Effector memory CD4-positive, alpha-beta T cell (primary cell): ENCODE data around the gene MIB1.

ENCODE experiments used
- DNase-seq, 3 donors: peaks; one replicate each; pipeline ENCODE4 v3.0.0-alpha.2; 2020
- H3K27ac ChIP-seq: 2 replicates; pipeline ENCODE4 v1.7.0; 2013; ENCODE audit warnings: mild to moderate bottlenecking, low read length, moderate library complexity; ENCODE audit not compliant: insufficient read depth, poor library complexity, severe bottlenecking
- H3K27me3 ChIP-seq: replicated peaks from 2 replicates; pipeline ENCODE4 v1.7.0; 2013; ENCODE audit warnings: mild to moderate bottlenecking, low read length; ENCODE audit not compliant: insufficient read depth, control insufficient read depth, poor library complexity, severe bottlenecking
- H3K36me3 ChIP-seq: 2 replicates; pipeline ENCODE4 v1.7.0; 2013; ENCODE audit warnings: mild to moderate bottlenecking, low read length, moderate library complexity; ENCODE audit not compliant: control insufficient read depth, insufficient read depth
- H3K4me1 ChIP-seq: 2 replicates; pipeline ENCODE4 v1.7.0; 2013; ENCODE audit warnings: low read length, mild to moderate bottlenecking; ENCODE audit not compliant: control insufficient read depth, insufficient read depth, poor library complexity, severe bottlenecking
- H3K4me3 ChIP-seq: 2 replicates; pipeline ENCODE4 v1.7.0; 2013; ENCODE audit warnings: low read length, low read depth, mild to moderate bottlenecking; ENCODE audit not compliant: insufficient read depth, poor library complexity, severe bottlenecking
- H3K9me3 ChIP-seq: 2 replicates; pipeline ENCODE4 v1.7.0; 2013; ENCODE audit warnings: mild to moderate bottlenecking, low read length, moderate library complexity; ENCODE audit not compliant: control insufficient read depth

The MIB1 gene

GRCh38 chr18:21742315-21742687 lies 1.7 kb downstream of the MIB1 start:
- H3K4me3 ChIP-seq, result peak overlapping the region; percentile 96
- no peaks in the 10 kb centered on the region for H3K36me3 ChIP-seq
- peak overlapping the region; percentile 67 for H3K27ac ChIP-seq
- H3K9me3 ChIP-seq, result no peaks in the 10 kb centered on the region
- H3K4me1 ChIP-seq, result peaks cover 12% of the 10 kb centered on the region
- no peak for DNase-seq
- no peaks in the 10 kb centered on the region for H3K27me3 ChIP-seq

- DNase-seq, result no peak
- H3K4me3 ChIP-seq, result peak overlapping the region; percentile 21
- H3K36me3 ChIP-seq, result no peaks in the 10 kb centered on the region
- H3K27me3 ChIP-seq, result no peaks in the 10 kb centered on the region
- no peaks in the 10 kb centered on the region for H3K9me3 ChIP-seq
- H3K4me1 ChIP-seq, result peaks cover 18% of the 10 kb centered on the region
- no peak overlapping the region for H3K27ac ChIP-seq
Observed at GRCh38 chr18:21743166-21743832, 2.7 kb downstream of the MIB1 start.

- no peaks in the 10 kb centered on the region for H3K36me3 ChIP-seq
- no peak overlapping the region for H3K27ac ChIP-seq
- H3K4me3 ChIP-seq, result no peak overlapping the region
- H3K9me3 ChIP-seq, result no peaks in the 10 kb centered on the region
- no peak for DNase-seq
- H3K4me1 ChIP-seq, result peaks cover 18% of the 10 kb centered on the region
- H3K27me3 ChIP-seq, result no peaks in the 10 kb centered on the region
Observed at GRCh38 chr18:21745231-21745630, 4.6 kb downstream of the MIB1 start.

DNA sequence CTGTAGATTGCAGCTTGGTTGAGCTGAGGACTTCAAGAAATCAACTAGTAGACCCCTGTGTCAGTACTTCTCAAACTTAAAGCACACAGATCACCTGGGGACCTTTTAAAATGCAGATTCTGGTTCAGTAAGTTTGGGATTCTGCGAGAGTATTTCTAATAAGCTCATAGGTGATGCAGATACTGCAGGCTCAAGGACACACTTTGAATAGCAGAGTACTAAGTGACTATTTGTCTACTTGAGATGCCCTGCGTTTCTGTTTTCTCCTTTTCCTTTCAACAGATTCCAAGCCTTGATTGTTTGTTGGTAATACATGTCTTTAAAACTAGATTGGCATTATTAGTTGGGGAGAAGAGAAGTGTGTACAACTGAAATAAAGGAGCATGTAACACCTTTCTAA lies 6.7 kb downstream of the MIB1 start:
- Histone ChIP-seq H3K27me3 (no peaks in the 10 kb centered on the region), H3K4me1 (peaks cover 18% of the 10 kb centered on the region), H3K9me3 (no peaks in the 10 kb centered on the region), H3K36me3 (no peaks in the 10 kb centered on the region), H3K27ac (no peak overlapping the region), H3K4me3 (no peak overlapping the region)
- DNase-seq, result no peak

GRCh38 chr18:21747764-21748693 lies 7.4 kb downstream of the MIB1 start:
- Histone ChIP-seq H3K36me3 (no peaks in the 10 kb centered on the region), H3K4me1 (peaks cover 18% of the 10 kb centered on the region), H3K4me3 (no peak overlapping the region), H3K27me3 (no peaks in the 10 kb centered on the region), H3K9me3 (no peaks in the 10 kb centered on the region), H3K27ac (no peak overlapping the region)
- DNase-seq, result no peak

DNA sequence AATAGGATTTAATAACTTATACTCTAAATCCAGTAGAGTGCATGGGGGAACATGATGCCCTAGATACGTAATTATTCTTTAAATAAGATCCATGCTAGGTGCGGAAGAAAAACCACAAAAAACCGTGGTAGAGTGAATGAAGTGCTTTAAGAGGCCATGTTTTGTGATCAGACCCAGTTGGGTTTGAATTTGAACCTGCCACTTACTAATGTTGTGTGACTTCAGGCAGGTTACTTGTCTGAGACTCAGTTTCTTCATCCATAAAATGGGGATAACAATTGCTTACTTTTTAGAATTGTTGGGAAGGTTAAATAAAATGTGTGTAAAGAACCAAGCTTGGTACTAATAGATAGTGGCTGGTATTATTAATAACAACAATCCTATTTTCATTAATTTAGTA lies 17.2 kb downstream of the MIB1 start:
- H3K4me1 ChIP-seq, result no peaks in the 10 kb centered on the region
- H3K9me3 ChIP-seq, result no peaks in the 10 kb centered on the region
- no peaks in the 10 kb centered on the region for H3K36me3 ChIP-seq
- no peak overlapping the region for H3K27ac ChIP-seq
- no peaks in the 10 kb centered on the region for H3K27me3 ChIP-seq
- no peak for DNase-seq
- H3K4me3 ChIP-seq, result no peak overlapping the region

GRCh38 chr18:21759836-21760235 lies 19.2 kb downstream of the MIB1 start:
- no peaks in the 10 kb centered on the region for H3K36me3 ChIP-seq
- no peaks in the 10 kb centered on the region for H3K9me3 ChIP-seq
- H3K27ac ChIP-seq, result no peak overlapping the region
- no peak overlapping the region for H3K4me3 ChIP-seq
- DNase-seq, result no peak
- H3K27me3 ChIP-seq, result no peaks in the 10 kb centered on the region
- H3K4me1 ChIP-seq, result no peaks in the 10 kb centered on the region

DNA sequence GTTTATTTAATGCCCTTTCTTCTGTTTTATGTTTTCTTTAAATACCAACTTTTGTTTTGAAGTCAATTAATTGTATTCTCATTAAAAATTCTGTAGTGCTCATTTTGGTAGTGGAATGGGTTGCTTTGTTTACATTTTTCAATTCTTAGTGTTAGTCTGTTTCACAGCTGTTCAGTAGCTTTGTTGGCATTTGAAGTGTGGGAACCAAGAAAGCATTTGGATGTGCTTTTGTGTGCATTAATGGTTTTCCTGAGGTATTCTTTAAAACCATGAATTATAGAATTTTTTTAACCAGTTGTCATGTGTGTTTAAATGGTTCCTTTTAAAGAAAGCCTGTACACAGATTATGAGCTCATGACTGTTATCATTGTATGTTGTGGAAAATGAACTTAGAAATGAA lies 19.7 kb downstream of the MIB1 start:
- DNase-seq, result no peak
- no peaks in the 10 kb centered on the region for H3K9me3 ChIP-seq

GRCh38 chr18:21761471-21762115 lies 21.0 kb downstream of the MIB1 start:
- Histone ChIP-seq H3K27me3 (no peaks in the 10 kb centered on the region), H3K4me1 (no peaks in the 10 kb centered on the region), H3K36me3 (peaks cover 7% of the 10 kb centered on the region), H3K9me3 (no peaks in the 10 kb centered on the region), H3K27ac (no peak overlapping the region), H3K4me3 (no peak overlapping the region)
- DNase-seq, result no peak

More for the DNA sequence above, 19.7 kb downstream of the MIB1 start:
- H3K36me3 ChIP-seq, result no peaks in the 10 kb centered on the region
- no peak overlapping the region for H3K4me3 ChIP-seq
- no peaks in the 10 kb centered on the region for H3K4me1 ChIP-seq
- no peak overlapping the region for H3K27ac ChIP-seq
- H3K27me3 ChIP-seq, result no peaks in the 10 kb centered on the region
